ENCODE measurements around the gene IL1F10.

GRCh38 chr2:113034016-113034415 is 33.8 kb upstream of the IL1F10 start:
- no peak for TF ChIP-seq CTCF (IDR thresholded peaks at IDR 0.05)
- no peak for TF ChIP-seq POLR2AphosphoS5 (IDR thresholded peaks at IDR 0.05)
- no peak for TF ChIP-seq EP300 (IDR thresholded peaks at IDR 0.05)
- no peak for TF ChIP-seq POLR2A (IDR thresholded peaks at IDR 0.05)
